ENCODE measurements around the gene MED20.
"Not testable (repeated sequence)": the region's sequence is repeated elsewhere in the genome, so short reads cannot be mapped to it uniquely, and the experiment has no call there.

Gene MED20

GRCh38 chr6:41920921-41921711 lies at the start of gene MED20, which contains the start of gene BYSL:
MED20 (minus strand) TSS chr6:41921139; CDS start chr6:41921018, 121 bp downstream.
BYSL (plus strand) TSS chr6:41921499; CDS start chr6:41921563, 64 bp downstream.
- DNase-seq (ENCODE audit: low spot score), result peak; percentile 95

GRCh38 chr6:41970436-41970846 lies 49.5 kb upstream of the MED20 start:
- no peak for DNase-seq (ENCODE audit: low spot score)

- DNase-seq (ENCODE audit: low spot score), result no peak
Observed at GRCh38 chr6:41967312-41968287, 46.7 kb upstream of the MED20 start.

- DNase-seq (ENCODE audit: low spot score), result no peak
Observed at GRCh38 chr6:41966961-41967311, 46.0 kb upstream of the MED20 start.

- DNase-seq (ENCODE audit: low spot score), result no peak
Observed at GRCh38 chr6:41966214-41966920, 45.4 kb upstream of the MED20 start.

GRCh38 chr6:41965429-41966213 lies 44.7 kb upstream of the MED20 start:
- no peak for DNase-seq (ENCODE audit: low spot score)

- DNase-seq (ENCODE audit: low spot score), result no peak
Observed at GRCh38 chr6:41964201-41964887, 43.4 kb upstream of the MED20 start.

- DNase-seq (ENCODE audit: low spot score), result no peak
Observed at GRCh38 chr6:41963371-41963770, 42.4 kb upstream of the MED20 start.

- DNase-seq (ENCODE audit: low spot score), result no peak
Observed at GRCh38 chr6:41960028-41960427, 39.1 kb upstream of the MED20 start.

GRCh38 chr6:41958022-41958856 lies 37.3 kb upstream of the MED20 start:
- DNase-seq (ENCODE audit: low spot score), result no peak

- DNase-seq (ENCODE audit: low spot score), result no peak
Observed at GRCh38 chr6:41957117-41957516, 36.2 kb upstream of the MED20 start.

- no peak for DNase-seq (ENCODE audit: low spot score)
Observed at GRCh38 chr6:41955412-41955811, 34.5 kb upstream of the MED20 start.

- no peak for DNase-seq (ENCODE audit: low spot score)
Observed at GRCh38 chr6:41954668-41955067, 33.7 kb upstream of the MED20 start.

- no peak for DNase-seq (ENCODE audit: low spot score)
Observed at GRCh38 chr6:41947581-41948220, 26.8 kb upstream of the MED20 start.

GRCh38 chr6:41943456-41943855 lies 22.5 kb upstream of the MED20 start:
- no peak for DNase-seq (ENCODE audit: low spot score)

- DNase-seq (ENCODE audit: low spot score), result not testable (repeated sequence)
Observed at GRCh38 chr6:41942882-41943281, 21.9 kb upstream of the MED20 start.

- DNase-seq (ENCODE audit: low spot score), result no peak
Observed at GRCh38 chr6:41942067-41942851, 21.3 kb upstream of the MED20 start.

GRCh38 chr6:41941280-41942066 lies 20.5 kb upstream of the MED20 start, which contains the start of gene CCND3:
CCND3 (minus strand) TSS chr6:41941808; CDS start chr6:41941649, 159 bp downstream.
- DNase-seq (ENCODE audit: low spot score), result peak; percentile 95
